ENCODE data around the gene VPS9D1.
"Not testable (repeated sequence)": the region's sequence is repeated elsewhere in the genome, so short reads cannot be mapped to it uniquely, and the experiment has no call there.

VPS9D1 gene

GRCh38 chr16:89695875-89696669, 24.6 kb downstream of the VPS9D1 start:
- DNase-seq, result peak in 3 of 10 donors; percentile 72 to 83 (median 78)
- intact Hi-C loops (cut with DNase I), result no loop called here

- intact Hi-C loops (cut with DNase I), result no loop called here
- peak in 4 of 10 donors; percentile 62 to 93 (median 85) for DNase-seq
Observed at GRCh38 chr16:89695086-89695874, 25.4 kb downstream of the VPS9D1 start.

GRCh38 chr16:89694784-89695085, 26.0 kb downstream of the VPS9D1 start:
- intact Hi-C loops (cut with DNase I), result not testable (repeated sequence)
- peak in 1 of 10 donors; percentile 64 for DNase-seq

- intact Hi-C loops (cut with DNase I), result no loop called here
- peak in 3 of 10 donors; percentile 73 to 85 (median 79) for DNase-seq
Observed at GRCh38 chr16:89693931-89694783, 26.5 kb downstream of the VPS9D1 start.

- intact Hi-C loops (cut with DNase I), result no loop called here
- DNase-seq, result peak in 3 of 10 donors; percentile 35 to 67 (median 42)
Observed at GRCh38 chr16:89693289-89693731, 27.4 kb downstream of the VPS9D1 start.

GRCh38 chr16:89691986-89692569, 28.6 kb downstream of the VPS9D1 start:
- DNase-seq, result peak in 3 of 10 donors; percentile 19 to 59 (median 45)
- intact Hi-C loops (cut with DNase I), result no loop called here

- intact Hi-C loops (cut with DNase I), result no loop called here
- DNase-seq, result peak in 3 of 10 donors; percentile 41 to 73 (median 57)
Observed at GRCh38 chr16:89691231-89691985, 29.3 kb downstream of the VPS9D1 start.

- peak in 3 of 10 donors; percentile 31 to 74 (median 38) for DNase-seq
- intact Hi-C loops (cut with DNase I), result no loop called here
Observed at GRCh38 chr16:89690392-89690901, 30.3 kb downstream of the VPS9D1 start.

- DNase-seq, result peak in 3 of 10 donors; percentile 16 to 53 (median 17)
- intact Hi-C loops (cut with DNase I), result not testable (repeated sequence)
Observed at GRCh38 chr16:89689621-89690020, 31.1 kb downstream of the VPS9D1 start.

- intact Hi-C loops (cut with DNase I), result no loop called here
- peak in 2 of 10 donors; percentile 35 to 70 for DNase-seq
Observed at GRCh38 chr16:89689142-89689541, 31.6 kb downstream of the VPS9D1 start.

- intact Hi-C loops (cut with DNase I), result no loop called here
- DNase-seq, result peak in 1 of 10 donors; percentile 22
Observed at GRCh38 chr16:89688395-89688794, 32.3 kb downstream of the VPS9D1 start.

GRCh38 chr16:89687092-89687940, 33.4 kb downstream of the VPS9D1 start:
- DNase-seq, result peak in 3 of 10 donors; percentile 58 to 70 (median 60)
- intact Hi-C loops (cut with DNase I), result loop anchor here (2.0 kb wide), 1 partner anchor 13 kb away; the partner anchor contains the start of gene SPATA2L

GRCh38 chr16:89686520-89687091, 34.1 kb downstream of the VPS9D1 start, which contains the start of gene CDK10:
Gene CDK10, plus strand, starts transcription at chr16:89686689. Its CDS starts 22 bp downstream, at chr16:89686711.
- intact Hi-C loops (cut with DNase I), result loop anchor here (2.0 kb wide), 1 partner anchor 14 kb away; the partner anchor contains the start of gene SPATA2L
- DNase-seq, result peak; percentile 82 to 99 (median 91)

- intact Hi-C loops (cut with DNase I), result loop anchor here (2.0 kb wide), 1 partner anchor 15 kb away; the partner anchor contains the start of gene SPATA2L
- DNase-seq, result peak in 3 of 10 donors; percentile 14 to 76 (median 61)
Observed at GRCh38 chr16:89685916-89686315, 34.8 kb downstream of the VPS9D1 start.

GRCh38 chr16:89678258-89678657, 42.4 kb downstream of the VPS9D1 start:
- intact Hi-C loops (cut with DNase I), result no loop called here
- DNase-seq, result no peak

GRCh38 chr16:89672177-89672941, 48.3 kb downstream of the VPS9D1 start:
- no peak for DNase-seq
- intact Hi-C loops (cut with DNase I), result no loop called here

- DNase-seq; intact Hi-C loops (cut with DNase I): not testable (repeated sequence)
Observed at GRCh38 chr16:89671565-89671964, 49.1 kb downstream of the VPS9D1 start.

All from posterior cingulate gyrus (tissue), 11 donors.